Uterus (tissue), 2 donors: ENCODE results near the gene CREB3L2.

Experiments
- CTCF ChIP-seq, 4 experiments: fragments of 200-600 bp in 2 of 4; fragments of 450-650 bp in 2 of 4; sonication (generic) in 2 of 4; IDR thresholded peaks; one replicate each; pipeline ENCODE4 v1.5.1; 2016 to 2019; ENCODE audit warnings: antibody characterized with exemption in 4 of 4, mild to moderate bottlenecking in 2 of 4, moderate library complexity in 1 of 4
- POLR2A ChIP-seq, 2 donors: fragments of 450-650 bp; IDR thresholded peaks; one replicate each; pipeline ENCODE4 v1.6.1; 2016; ENCODE audit warnings: antibody characterized with exemption in 2 of 2, mild to moderate bottlenecking in 1 of 2, moderate library complexity in 1 of 2

DNA sequence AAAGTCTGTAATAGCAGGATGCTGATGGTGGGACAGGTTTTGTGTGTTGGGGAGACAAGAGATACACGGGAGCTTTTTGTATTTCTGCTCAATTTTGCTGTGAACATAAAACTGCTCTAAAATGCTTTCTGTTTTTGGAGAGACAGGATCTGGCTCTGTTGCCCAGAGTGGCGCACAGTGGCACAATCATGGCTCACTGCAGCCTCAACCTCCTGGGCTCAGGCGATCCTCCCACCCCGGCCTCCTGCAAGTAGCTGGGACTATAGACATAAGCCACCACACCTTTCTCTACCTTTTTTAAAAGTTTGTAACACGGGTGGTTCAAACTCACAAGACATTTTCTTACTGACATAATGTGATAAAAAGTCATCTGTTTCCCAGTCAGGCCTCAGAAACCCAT is 14.3 kb downstream of the CREB3L2 start:
- no peak for TF ChIP-seq POLR2A (IDR thresholded peaks at IDR 0.05)
- TF ChIP-seq CTCF (IDR thresholded peaks at IDR 0.05): no peak
